Head of caudate nucleus (tissue), 42 donors: Measurements from ENCODE around the gene TTLL8.

ENCODE experiments used
- DNase-seq, 42 donors: peaks; one replicate each; pipeline versions ENCODE4 v3.0.0 to v3.0.0-alpha.2; 2020 to 2021; ENCODE audit warnings: mixed read lengths in 7 of 42
- intact Hi-C: fragments of 100-400 bp; cut with DNase I; formaldehyde crosslinking; loops from one replicate; pipeline ENCODE4 v1.15.0; 2022

Gene TTLL8

GRCh38 chr22:50031189-50032091, 26.7 kb downstream of the TTLL8 start:
- intact Hi-C loops: loop anchor here (2.0 kb wide), 1 partner anchor 101 kb away; no protein-coding TSS in a partner anchor
- peak in 1 of 42 donors; percentile 26 for DNase-seq

- intact Hi-C loops: loop anchor here (2.0 kb wide), 1 partner anchor 100 kb away; no protein-coding TSS in a partner anchor
- DNase-seq: peak; percentile 36 to 88 (median 77)
Measured at GRCh38 chr22:50030297-50031188, 27.6 kb downstream of the TTLL8 start.

GRCh38 chr22:50027639-50028537, 30.2 kb downstream of the TTLL8 start:
- peak; percentile 38 to 93 (median 78) for DNase-seq
- intact Hi-C loops: no loop called here

- intact Hi-C loops: no loop called here
- no peak for DNase-seq
Measured at GRCh38 chr22:50025993-50026392, 32.1 kb downstream of the TTLL8 start.

- intact Hi-C loops: no loop called here
- DNase-seq: peak in 13 of 42 donors; percentile 20 to 63 (median 46)
Measured at GRCh38 chr22:50022171-50022819, 35.8 kb downstream of the TTLL8 start.

GRCh38 chr22:50020606-50021005, 37.5 kb downstream of the TTLL8 start:
- DNase-seq: peak in 1 of 42 donors; percentile 0
- intact Hi-C loops: no loop called here

- intact Hi-C loops: no loop called here
- DNase-seq: peak in 1 of 42 donors; percentile 3
Measured at GRCh38 chr22:50019316-50019715, 38.8 kb downstream of the TTLL8 start.

- no peak for DNase-seq
- intact Hi-C loops: no loop called here
Measured at GRCh38 chr22:50018608-50019285, 39.4 kb downstream of the TTLL8 start.

- intact Hi-C loops: no loop called here
- DNase-seq: no peak
Measured at GRCh38 chr22:50017701-50018224, 40.3 kb downstream of the TTLL8 start.

- no peak for DNase-seq
- intact Hi-C loops: no loop called here
Measured at GRCh38 chr22:50016988-50017700, 41.0 kb downstream of the TTLL8 start.

GRCh38 chr22:50016308-50016987, 41.6 kb downstream of the TTLL8 start:
- intact Hi-C loops: no loop called here
- DNase-seq: no peak

GRCh38 chr22:50015451-50016307, 42.4 kb downstream of the TTLL8 start:
- intact Hi-C loops: no loop called here
- DNase-seq: no peak

GRCh38 chr22:50014655-50015401, 43.3 kb downstream of the TTLL8 start:
- peak in 1 of 42 donors; percentile 2 for DNase-seq
- intact Hi-C loops: no loop called here

GRCh38 chr22:50014053-50014501, 44.0 kb downstream of the TTLL8 start:
- DNase-seq: peak in 1 of 42 donors; percentile 4

More at GRCh38 chr22:50014053-50014501, 44.0 kb downstream of the TTLL8 start:
- intact Hi-C loops: no loop called here
